K562 (cell line): ENCODE data around the gene NXF3. TPM values are rescaled to one million over a fixed set of nuclear protein-coding genes. Genes with fewer than 3 reads are reported as not detected.

Experiments used
- CEBPG ChIP-seq, 3 experiments: fragments of 200-800 bp in 1 of 3; sonication (Bioruptor generic) in 1 of 3; sonication (generic) in 1 of 3; formaldehyde crosslinking in 1 of 3; IDR thresholded peaks in 2 of 3; conservative IDR thresholded peaks in 1 of 3; 2 replicates each; pipeline versions ENCODE4 v1.6.1 to v1.8.0; 2016 to 2022; ENCODE audit warnings: missing compliant biosample characterization in 2 of 3, missing genetic modification characterization in 2 of 3, mild to moderate bottlenecking in 1 of 3, missing genetic modification reagents in 1 of 3
- CHD2 ChIP-seq: IDR thresholded peaks from 2 replicates; pipeline ENCODE4 v1.6.1; 2011; ENCODE audit warnings: low read depth, low read length
- HEY1 ChIP-seq: fragments of 250-450 bp; sonication (Bioruptor Pico); IDR thresholded peaks from 2 replicates; pipeline ENCODE4 v1.5.0; 2020; ENCODE audit warnings: mild to moderate bottlenecking, moderate library complexity, borderline replicate concordance
- KDM2B ChIP-seq: fragments of 250-450 bp; sonication (Bioruptor Pico); IDR thresholded peaks from 2 replicates; pipeline ENCODE4 v1.8.0; 2021; ENCODE audit warnings: mild to moderate bottlenecking, moderate library complexity
- PHB2 ChIP-seq: fragments of 450-650 bp; IDR thresholded peaks from 2 replicates; pipeline ENCODE4 v1.6.1; 2017; ENCODE audit warnings: low read depth
- PURB ChIP-seq: sonication (generic); formaldehyde crosslinking; IDR thresholded peaks from 2 replicates; pipeline ENCODE4 v1.9.0; 2021; ENCODE audit warnings: low read depth, mild to moderate bottlenecking, missing genetic modification reagents
- ZNF263 ChIP-seq: sonication (generic); formaldehyde crosslinking; IDR thresholded peaks from 2 replicates; pipeline ENCODE4 v1.8.0; 2022; ENCODE audit warnings: mild to moderate bottlenecking, missing genetic modification reagents, borderline replicate concordance
- ZNF274 ChIP-seq: IDR thresholded peaks from 2 replicates; pipeline ENCODE4 v1.6.1; 2011; ENCODE audit warnings: low read depth, mild to moderate bottlenecking, low read length, moderate library complexity, borderline replicate concordance
- ZNF561 ChIP-seq: fragments of 450-650 bp; formaldehyde crosslinking; conservative IDR thresholded peaks from 2 replicates; pipeline ENCODE4 v1.4.0; 2020; ENCODE audit warnings: mild to moderate bottlenecking, moderate library complexity
- ZNF778 ChIP-seq: fragments of 450-650 bp; formaldehyde crosslinking; IDR thresholded peaks from 2 replicates; pipeline ENCODE4 v1.4.0; 2020; ENCODE audit warnings: mild to moderate bottlenecking, moderate library complexity
- polyA plus RNA-seq, 8 experiments: library from polyadenylated mRNA; depleted of rRNA in 4 of 8; stranded (reverse) in 5 of 8; unstranded in 3 of 8; fragments of >200 nt; fragmentation: Nextera tagmentation in 2 of 8; fragmentation: Illumina TruSeq in 1 of 8; extraction: Ambion mirVana in 2 of 8; extraction: Trizol in 1 of 8; gene quantifications; 2 replicates each; pipeline versions ENCODE4 v1.2.1 to v1.2.3, GENCODE V29; 2011 to 2014; ENCODE audit warnings: inconsistent platforms in 1 of 8, missing spikeins in 1 of 8
- total RNA-seq, 7 experiments: library from RNA; depleted of rRNA in 6 of 7; stranded (reverse); fragments of >200 nt in 6 of 7; fragmentation: Illumina TruSeq in 2 of 7; extraction: Trizol in 2 of 7; gene quantifications; 2 replicates each; pipeline versions ENCODE4 v1.2.1 to v1.2.3, GENCODE V29; 2011 to 2021; ENCODE audit warnings: low replicate concordance in 1 of 7
- TF ChIP-seq, protein P1 (sequence below): fragments of 450-650 bp; formaldehyde crosslinking; IDR thresholded peaks from 2 replicates; pipeline ENCODE4 v1.4.0; 2020; ENCODE audit warnings: mild to moderate bottlenecking, moderate library complexity
- TF ChIP-seq, protein P2 (sequence below): fragments of 250-450 bp; sonication (Bioruptor Pico); IDR thresholded peaks from 2 replicates; pipeline ENCODE4 v1.8.0; 2021; ENCODE audit warnings: borderline replicate concordance, mild to moderate bottlenecking, moderate library complexity; ENCODE audit not compliant: poor library complexity, severe bottlenecking
- TF ChIP-seq, protein P3 (sequence below): fragments of 450-650 bp; IDR thresholded peaks from 2 replicates; pipeline ENCODE4 v1.6.1; 2016; ENCODE audit warnings: low read depth, mild to moderate bottlenecking, moderate library complexity
- TF ChIP-seq, protein P4 (sequence below): fragments of 200-800 bp; sonication (Bioruptor generic); IDR thresholded peaks from 2 replicates; pipeline ENCODE4 v1.6.1; 2017; ENCODE audit warnings: missing genetic modification characterization, missing compliant biosample characterization
- TF ChIP-seq, protein P5 (sequence below), 2 experiments: fragments of 150-350 bp in 1 of 2; IDR thresholded peaks; 2 replicates each; pipeline ENCODE4 v1.6.1; 2012 to 2016; ENCODE audit warnings: low read depth in 2 of 2, low read length in 2 of 2, mild to moderate bottlenecking in 1 of 2, moderate library complexity in 1 of 2

NXF3 gene
- total and polyA plus RNA-seq, 9 of the 15 experiments (the other 6 are each of a cell fraction or from before 2014, with no cell fraction given): 0.18 to 0.40 (median 0.28) TPM; not detected in 2

DNA sequence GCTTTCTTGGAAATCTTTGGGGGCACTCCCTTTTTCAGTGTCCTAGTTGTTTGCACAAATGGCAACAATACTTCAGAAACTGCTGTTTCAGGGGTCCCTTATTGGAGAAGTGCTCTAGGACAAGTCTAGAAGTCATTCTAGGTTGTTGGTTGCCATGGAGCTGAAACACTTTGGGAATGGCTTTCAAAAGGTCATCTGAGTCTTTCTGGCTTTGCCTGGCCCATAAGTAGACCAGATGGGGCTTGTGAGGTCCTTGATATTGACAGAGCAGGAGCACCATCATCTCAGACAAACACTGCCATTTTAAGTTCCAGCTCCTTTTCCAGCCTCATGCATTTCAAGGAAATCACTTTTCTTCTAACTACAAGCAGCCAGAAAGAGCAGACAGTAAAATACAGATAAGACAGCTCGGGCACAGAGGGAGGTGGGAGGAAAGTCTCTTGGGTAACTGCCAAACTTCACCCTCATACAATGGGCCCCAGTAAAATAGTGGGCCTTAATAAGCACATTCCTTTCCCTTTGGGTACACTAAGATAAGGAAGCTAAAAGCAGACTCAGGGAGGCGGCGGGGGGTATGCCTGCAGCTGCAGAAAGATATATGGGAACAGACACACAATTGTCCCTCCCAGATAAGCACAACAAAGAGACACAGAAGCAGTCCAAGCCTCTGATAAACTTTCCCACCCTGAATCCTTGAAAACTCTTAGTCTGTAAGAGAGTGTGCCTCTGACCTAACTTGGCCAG is 8.5 kb upstream of the NXF3 start (continued):
- TF ChIP-seq ZNF274 (peak; percentile 81), PURB (no peak), ZNF561 (CRISPR knock-in tag) (no peak), CEBPG (CRISPR knock-in tag; IDR thresholded peaks at IDR 0.05) (no peak), CEBPG (tag; conservative IDR thresholded peaks at IDR 0.05 in 1 of 2, IDR thresholded peaks at IDR 0.05 in 1 of 2) (no peak), KDM2B (CRISPR knock-in tag) (no peak), CHD2 (no peak), HEY1 (no peak), PHB2 (peak; percentile 94), ZNF263 (CRISPR knock-in tag) (no peak), ZNF778 (no peak)
- TF ChIP-seq, protein P1, sequence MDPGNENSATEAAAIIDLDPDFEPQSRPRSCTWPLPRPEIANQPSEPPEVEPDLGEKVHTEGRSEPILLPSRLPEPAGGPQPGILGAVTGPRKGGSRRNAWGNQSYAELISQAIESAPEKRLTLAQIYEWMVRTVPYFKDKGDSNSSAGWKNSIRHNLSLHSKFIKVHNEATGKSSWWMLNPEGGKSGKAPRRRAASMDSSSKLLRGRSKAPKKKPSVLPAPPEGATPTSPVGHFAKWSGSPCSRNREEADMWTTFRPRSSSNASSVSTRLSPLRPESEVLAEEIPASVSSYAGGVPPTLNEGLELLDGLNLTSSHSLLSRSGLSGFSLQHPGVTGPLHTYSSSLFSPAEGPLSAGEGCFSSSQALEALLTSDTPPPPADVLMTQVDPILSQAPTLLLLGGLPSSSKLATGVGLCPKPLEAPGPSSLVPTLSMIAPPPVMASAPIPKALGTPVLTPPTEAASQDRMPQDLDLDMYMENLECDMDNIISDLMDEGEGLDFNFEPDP (CRISPR knock-in tag): no peak
- TF ChIP-seq, protein P2, sequence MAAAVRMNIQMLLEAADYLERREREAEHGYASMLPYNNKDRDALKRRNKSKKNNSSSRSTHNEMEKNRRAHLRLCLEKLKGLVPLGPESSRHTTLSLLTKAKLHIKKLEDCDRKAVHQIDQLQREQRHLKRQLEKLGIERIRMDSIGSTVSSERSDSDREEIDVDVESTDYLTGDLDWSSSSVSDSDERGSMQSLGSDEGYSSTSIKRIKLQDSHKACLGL (CRISPR knock-in tag): no peak
- TF ChIP-seq, protein P3, sequence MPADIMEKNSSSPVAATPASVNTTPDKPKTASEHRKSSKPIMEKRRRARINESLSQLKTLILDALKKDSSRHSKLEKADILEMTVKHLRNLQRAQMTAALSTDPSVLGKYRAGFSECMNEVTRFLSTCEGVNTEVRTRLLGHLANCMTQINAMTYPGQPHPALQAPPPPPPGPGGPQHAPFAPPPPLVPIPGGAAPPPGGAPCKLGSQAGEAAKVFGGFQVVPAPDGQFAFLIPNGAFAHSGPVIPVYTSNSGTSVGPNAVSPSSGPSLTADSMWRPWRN: peak; percentile 95
- TF ChIP-seq, protein P4, sequence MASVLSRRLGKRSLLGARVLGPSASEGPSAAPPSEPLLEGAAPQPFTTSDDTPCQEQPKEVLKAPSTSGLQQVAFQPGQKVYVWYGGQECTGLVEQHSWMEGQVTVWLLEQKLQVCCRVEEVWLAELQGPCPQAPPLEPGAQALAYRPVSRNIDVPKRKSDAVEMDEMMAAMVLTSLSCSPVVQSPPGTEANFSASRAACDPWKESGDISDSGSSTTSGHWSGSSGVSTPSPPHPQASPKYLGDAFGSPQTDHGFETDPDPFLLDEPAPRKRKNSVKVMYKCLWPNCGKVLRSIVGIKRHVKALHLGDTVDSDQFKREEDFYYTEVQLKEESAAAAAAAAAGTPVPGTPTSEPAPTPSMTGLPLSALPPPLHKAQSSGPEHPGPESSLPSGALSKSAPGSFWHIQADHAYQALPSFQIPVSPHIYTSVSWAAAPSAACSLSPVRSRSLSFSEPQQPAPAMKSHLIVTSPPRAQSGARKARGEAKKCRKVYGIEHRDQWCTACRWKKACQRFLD (CRISPR knock-in tag): peak; percentile 94
- TF ChIP-seq, protein P5, sequence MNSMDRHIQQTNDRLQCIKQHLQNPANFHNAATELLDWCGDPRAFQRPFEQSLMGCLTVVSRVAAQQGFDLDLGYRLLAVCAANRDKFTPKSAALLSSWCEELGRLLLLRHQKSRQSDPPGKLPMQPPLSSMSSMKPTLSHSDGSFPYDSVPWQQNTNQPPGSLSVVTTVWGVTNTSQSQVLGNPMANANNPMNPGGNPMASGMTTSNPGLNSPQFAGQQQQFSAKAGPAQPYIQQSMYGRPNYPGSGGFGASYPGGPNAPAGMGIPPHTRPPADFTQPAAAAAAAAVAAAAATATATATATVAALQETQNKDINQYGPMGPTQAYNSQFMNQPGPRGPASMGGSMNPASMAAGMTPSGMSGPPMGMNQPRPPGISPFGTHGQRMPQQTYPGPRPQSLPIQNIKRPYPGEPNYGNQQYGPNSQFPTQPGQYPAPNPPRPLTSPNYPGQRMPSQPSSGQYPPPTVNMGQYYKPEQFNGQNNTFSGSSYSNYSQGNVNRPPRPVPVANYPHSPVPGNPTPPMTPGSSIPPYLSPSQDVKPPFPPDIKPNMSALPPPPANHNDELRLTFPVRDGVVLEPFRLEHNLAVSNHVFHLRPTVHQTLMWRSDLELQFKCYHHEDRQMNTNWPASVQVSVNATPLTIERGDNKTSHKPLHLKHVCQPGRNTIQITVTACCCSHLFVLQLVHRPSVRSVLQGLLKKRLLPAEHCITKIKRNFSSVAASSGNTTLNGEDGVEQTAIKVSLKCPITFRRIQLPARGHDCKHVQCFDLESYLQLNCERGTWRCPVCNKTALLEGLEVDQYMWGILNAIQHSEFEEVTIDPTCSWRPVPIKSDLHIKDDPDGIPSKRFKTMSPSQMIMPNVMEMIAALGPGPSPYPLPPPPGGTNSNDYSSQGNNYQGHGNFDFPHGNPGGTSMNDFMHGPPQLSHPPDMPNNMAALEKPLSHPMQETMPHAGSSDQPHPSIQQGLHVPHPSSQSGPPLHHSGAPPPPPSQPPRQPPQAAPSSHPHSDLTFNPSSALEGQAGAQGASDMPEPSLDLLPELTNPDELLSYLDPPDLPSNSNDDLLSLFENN (IDR thresholded peaks at IDR 0.05; ENCODE audit: low read depth in 2 of 2, low read length in 2 of 2): peak in 1 of 2 experiments; percentile 92; a peak in 2 of 4 replicates
